Tongue (tissue), 2 donors: ENCODE measurements around the gene THSD4. TPM values are rescaled to one million over a fixed set of nuclear protein-coding genes. Genes with fewer than 3 reads are reported as not detected.

Experiments
- DNase-seq: peaks from one replicate; pipeline ENCODE4 v3.0.0-alpha.2; 2015
- total RNA-seq: library from RNA; depleted of rRNA; stranded (reverse); fragments of >200 nt; gene quantifications from one replicate; pipeline ENCODE4 v1.2.3, GENCODE V29; 2014

The THSD4 gene
- total RNA-seq = 43.2 TPM

GRCh38 chr15:71114887-71115566, at the start of gene THSD4:
TSS of gene THSD4 (plus strand) at chr15:71115471.
- peak; percentile 86 for DNase-seq

DNA sequence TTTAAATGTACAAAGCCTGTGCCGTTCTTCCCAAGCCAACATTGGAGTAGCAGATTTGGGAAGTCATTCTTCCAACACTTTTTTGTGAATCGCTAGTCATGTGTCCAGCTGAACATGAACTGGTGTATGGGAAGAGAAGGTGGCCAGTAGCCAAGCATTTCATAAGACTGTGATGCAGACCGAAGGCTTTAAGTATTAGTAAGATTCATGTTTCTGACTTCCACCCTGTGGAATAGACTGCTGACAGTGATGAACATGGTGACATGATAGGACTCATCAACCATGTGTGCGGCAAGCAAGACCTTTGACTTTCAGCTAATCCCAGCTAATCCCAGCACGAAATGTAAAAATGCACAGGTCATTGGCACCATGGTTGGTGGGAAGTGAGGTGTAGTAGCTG, 48.3 kb upstream of the THSD4 start:
- no peak for DNase-seq

DNA sequence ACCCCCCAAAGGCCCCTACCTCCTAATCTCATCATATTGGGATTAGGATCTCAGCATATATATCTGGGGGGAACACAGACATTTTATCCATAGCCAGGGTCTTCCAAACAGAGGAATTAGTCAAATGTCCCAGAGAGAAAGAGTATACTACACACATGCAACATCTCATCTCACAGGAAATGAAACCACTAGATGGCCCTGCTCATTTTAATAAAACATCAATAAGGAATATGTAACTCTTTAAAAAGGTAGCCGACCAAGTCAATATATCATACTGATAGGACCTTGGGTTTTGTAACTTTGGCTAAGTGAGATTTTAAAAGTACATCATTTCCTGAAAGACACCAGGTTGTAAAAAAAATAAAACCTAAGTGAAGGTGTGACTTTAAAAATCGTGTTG, 45.6 kb upstream of the THSD4 start:
- DNase-seq = no peak

- no peak for DNase-seq
Measured at GRCh38 chr15:71071529-71071928, 43.7 kb upstream of the THSD4 start.

DNA sequence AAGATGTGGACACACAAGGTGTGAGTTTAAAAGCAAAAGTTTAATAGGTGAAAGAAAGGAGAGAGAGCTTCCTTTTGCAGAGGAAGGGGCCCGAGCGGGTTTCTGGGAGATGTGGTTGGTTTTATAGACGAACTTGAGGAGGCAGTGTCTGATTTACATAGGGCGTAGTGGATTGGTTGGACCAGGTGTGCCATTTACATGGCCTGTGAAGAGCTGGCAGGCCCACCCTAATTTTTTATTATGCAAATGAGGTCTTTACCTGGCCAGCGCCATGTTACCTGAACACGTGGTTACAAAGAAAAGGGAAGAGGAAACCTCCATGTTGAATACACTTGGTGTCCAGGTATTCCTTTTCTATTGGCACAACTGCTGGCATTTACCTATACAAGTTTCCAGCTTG, 42.8 kb upstream of the THSD4 start:
- DNase-seq = no peak

GRCh38 chr15:71078506-71079207, 36.6 kb upstream of the THSD4 start:
- DNase-seq = no peak

- no peak for DNase-seq
Measured at GRCh38 chr15:71079208-71080044, 35.8 kb upstream of the THSD4 start.

DNA sequence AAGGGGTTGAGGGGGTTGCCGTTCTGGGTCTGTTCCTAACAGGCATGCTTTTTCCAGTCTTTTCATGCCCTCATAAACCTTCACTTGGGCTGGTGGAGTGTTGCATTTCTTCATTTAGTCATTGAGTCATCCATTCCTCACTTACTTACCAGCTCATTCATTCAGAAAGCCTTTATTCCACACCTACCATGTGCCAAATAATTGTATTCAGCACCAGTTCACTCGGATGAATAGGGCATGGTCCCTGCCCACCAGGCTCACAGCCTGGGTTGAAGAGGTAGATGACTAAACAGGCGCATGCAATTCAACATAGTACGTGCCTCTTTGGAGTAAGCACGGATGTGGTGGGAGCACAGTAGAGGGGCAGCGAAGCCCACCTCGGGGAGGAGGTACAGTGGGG, 35.1 kb upstream of the THSD4 start:
- no peak for DNase-seq

DNA sequence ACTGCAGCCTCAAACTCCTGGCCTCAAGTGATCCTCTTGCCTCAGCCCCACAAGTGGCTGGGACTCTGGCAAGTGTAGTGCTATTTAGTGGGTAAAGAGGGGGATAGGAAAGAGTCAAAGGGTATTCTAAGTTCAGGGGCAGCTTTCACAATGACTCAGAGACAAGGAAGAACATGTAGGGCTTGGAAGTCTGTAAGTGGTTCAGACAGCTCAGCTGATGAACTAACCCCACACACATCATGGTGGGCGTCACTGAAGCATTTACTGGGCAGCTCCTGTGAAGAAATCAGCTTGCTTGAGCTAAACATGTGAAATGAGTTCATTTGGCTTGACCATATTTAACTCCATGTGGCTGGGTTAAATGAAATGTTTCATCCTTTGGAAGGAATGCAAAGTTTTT, 34.6 kb upstream of the THSD4 start:
- DNase-seq = no peak

- no peak for DNase-seq
Measured at GRCh38 chr15:71082803-71083202, 32.5 kb upstream of the THSD4 start.

DNA sequence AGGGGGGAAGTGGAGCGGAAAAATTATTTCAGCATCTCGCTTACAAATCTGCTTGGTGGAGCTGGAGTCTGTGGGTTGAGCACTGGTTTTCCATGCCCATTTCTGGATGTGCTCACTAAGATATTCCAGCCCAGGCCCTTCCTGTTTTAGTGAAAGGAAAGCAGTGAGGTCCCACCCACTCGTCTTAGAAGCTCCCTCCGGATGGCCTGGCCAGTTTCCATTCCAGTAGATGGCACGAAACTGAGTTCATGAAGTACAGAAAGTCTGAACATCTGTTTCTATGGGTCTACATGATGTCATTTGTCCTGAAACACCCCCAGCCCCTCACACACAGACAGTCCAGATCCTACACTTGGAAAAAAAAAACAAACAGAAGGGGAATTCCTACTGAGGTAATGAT, 31.9 kb upstream of the THSD4 start:
- DNase-seq = peak; percentile 52

DNA sequence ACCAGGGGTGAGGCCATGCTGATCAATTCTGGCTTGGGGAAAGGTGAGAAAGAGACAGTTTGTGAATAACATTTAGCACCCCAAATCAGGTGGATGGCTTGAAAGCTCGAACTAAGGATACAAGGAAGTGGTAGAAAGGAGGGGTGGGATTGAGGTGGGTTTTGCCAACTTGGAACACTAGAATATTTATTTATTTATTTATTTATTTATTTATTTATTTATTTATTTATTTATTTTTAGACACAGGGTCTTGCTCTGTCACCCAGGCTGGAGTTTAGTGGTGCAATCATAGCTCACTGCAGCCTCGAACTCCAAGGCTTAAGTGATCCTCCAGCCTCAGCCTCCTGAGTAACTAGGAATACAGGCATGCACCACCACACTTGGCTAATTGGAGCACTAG, 31.0 kb upstream of the THSD4 start:
- no peak for DNase-seq

GRCh38 chr15:71085809-71086208, 29.5 kb upstream of the THSD4 start:
- DNase-seq = no peak

DNA sequence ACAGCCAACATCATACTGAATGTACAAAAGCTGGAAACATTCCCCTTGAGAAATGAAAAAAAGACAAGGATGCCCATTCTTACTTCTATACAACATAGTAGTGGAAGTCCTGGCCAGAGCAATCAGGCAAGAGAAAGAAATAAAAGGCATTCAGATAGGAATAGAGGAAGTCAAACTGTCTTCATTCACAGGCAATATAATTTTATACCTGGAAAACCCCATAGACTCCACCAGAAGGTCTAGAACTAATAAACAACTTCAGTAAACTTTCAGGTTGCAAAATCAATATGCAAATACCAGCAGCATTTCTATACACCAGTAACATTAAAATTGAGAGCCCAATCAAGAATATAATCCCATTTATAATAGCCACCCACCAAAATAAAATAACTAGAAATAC, 27.1 kb upstream of the THSD4 start:
- DNase-seq = no peak

- DNase-seq = no peak
Measured at GRCh38 chr15:71088683-71089082, 26.6 kb upstream of the THSD4 start.

GRCh38 chr15:71089801-71090200, 25.5 kb upstream of the THSD4 start:
- no peak for DNase-seq

- DNase-seq = no peak
Measured at GRCh38 chr15:71091601-71092000, 23.7 kb upstream of the THSD4 start.

DNA sequence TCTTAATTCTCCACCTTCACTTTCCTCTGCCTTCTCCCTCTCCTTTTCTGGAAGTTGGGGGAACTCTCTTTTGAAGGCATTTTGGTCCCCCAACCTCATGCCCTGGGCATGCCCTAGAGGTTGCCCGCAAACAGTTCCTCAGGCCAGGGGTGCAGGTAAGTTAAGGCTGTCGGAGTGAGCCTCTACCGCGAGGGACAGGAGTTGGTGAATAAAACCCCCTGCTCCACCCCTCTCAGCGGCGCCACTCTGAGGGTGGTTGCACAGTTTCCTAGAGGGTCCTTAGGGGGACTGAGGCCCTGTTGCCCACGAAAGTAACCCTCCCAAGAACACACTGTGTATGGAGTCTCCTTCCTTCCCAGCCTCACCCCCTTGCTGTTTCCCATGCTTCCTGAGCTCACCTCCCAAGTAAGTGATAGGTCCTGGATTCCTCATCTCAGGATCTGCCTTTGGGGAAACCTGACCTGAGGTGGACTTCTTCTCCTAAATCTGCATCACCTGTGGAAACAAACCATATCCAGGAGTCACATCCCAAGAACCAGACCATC, 23.1 kb upstream of the THSD4 start:
- no peak for DNase-seq

DNA sequence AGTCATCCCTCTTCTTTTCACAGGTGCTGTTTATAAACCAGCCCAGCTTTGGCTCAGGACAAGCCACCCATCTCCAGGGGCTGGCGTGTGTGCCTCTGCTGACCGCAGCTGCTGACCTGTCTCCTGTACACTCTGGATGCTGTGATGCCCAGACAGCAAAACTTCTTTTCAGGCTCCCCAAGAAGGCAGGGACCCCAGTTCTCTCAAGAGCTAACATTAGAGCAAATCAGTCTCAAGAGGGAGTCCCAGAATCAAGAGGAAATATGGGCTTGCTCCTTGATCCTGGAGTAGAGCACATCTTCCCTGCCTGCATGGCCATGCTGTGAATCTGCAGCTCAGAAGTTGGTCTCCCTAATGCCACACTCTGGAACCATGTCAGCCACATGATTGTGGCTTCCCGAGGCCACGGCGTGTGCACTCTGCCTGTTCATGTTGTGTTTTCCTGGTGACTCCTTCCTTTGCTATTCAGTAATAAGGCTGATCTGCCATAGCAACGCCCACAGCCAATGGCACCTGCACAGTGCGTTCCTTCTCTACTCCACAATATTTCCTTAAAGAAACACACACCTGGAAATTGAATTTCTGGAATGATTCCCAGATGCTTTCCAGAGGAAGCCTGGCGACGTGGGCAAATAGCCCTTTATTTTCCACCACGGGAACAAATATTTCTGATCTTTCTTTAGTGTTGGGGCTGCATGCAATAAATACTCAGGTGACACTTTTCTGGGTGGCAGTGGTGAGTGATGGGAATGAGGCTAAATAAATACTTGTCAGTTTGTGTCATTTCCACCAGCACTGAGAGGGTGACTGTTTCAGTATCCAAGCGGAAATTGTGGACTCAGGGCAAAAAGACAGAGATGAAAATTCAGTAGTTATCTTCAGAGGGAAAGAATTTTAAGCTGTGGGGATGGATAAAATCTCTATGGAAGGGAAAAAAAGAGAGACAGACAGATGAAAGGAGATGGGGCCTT, 21.9 kb upstream of the THSD4 start:
- no peak for DNase-seq

- no peak for DNase-seq
Measured at GRCh38 chr15:71094137-71094536, 21.1 kb upstream of the THSD4 start.

GRCh38 chr15:71096676-71097075, 18.6 kb upstream of the THSD4 start:
- no peak for DNase-seq

GRCh38 chr15:71097890-71098289, 17.4 kb upstream of the THSD4 start:
- DNase-seq = no peak
